Skeletal muscle tissue (tissue), 4 donors: ENCODE measurements around the gene HOXA11. TPM values are rescaled to one million over a fixed set of nuclear protein-coding genes. Genes with fewer than 3 reads are reported as not detected.

ENCODE experiments used
- H3K27ac ChIP-seq: one replicate; pipeline ENCODE4 v1.7.0; 2013; ENCODE audit warnings: mild to moderate bottlenecking, low read depth, low read length, inconsistent platforms
- H3K27me3 ChIP-seq, 3 donors: one replicate each; pipeline ENCODE4 v1.7.0; 2013; ENCODE audit warnings: low read length in 3 of 3; ENCODE audit not compliant: control insufficient read depth in 3 of 3, insufficient read depth in 3 of 3
- H3K36me3 ChIP-seq, 3 donors: one replicate each; pipeline ENCODE4 v1.7.0; 2013; ENCODE audit warnings: low read length in 3 of 3; ENCODE audit not compliant: control insufficient read depth in 3 of 3, insufficient read depth in 3 of 3
- H3K4me1 ChIP-seq, 3 donors: one replicate each; pipeline ENCODE4 v1.7.0; 2013; ENCODE audit warnings: low read length in 3 of 3, mild to moderate bottlenecking in 3 of 3; ENCODE audit not compliant: control insufficient read depth in 3 of 3, insufficient read depth in 3 of 3
- H3K4me3 ChIP-seq, 3 donors: one replicate each; pipeline ENCODE4 v1.7.0; 2013; ENCODE audit warnings: low read length in 3 of 3
- H3K9ac ChIP-seq, 3 donors: one replicate each; pipeline ENCODE4 v1.7.0; 2013; ENCODE audit warnings: low read length in 3 of 3, mild to moderate bottlenecking in 3 of 3, moderate library complexity in 2 of 3, low read depth in 1 of 3
- H3K9me3 ChIP-seq, 3 donors: one replicate each; pipeline ENCODE4 v1.7.0; 2013; ENCODE audit warnings: low read length in 3 of 3; ENCODE audit not compliant: control insufficient read depth in 3 of 3
- total RNA-seq: library from RNA; depleted of rRNA; stranded (reverse); fragments of >200 nt; gene quantifications from one replicate; pipeline ENCODE4 v1.2.3, GENCODE V29; 2014
- donor health status: Osteomylitis.

Gene HOXA11
- total RNA-seq, 1 donor from 2014 or later: 2.1 TPM

GRCh38 chr7:27141137-27141922 is 43.7 kb downstream of the HOXA11 start:
- H3K9me3 ChIP-seq: no peaks in the 10 kb centered on the region
- H3K4me3 ChIP-seq: peak overlapping the region in 1 of 3 donors; percentile 61
- peaks cover 17 to 49% (median 28%) of the 10 kb centered on the region in 3 donors for H3K36me3 ChIP-seq
- H3K9ac ChIP-seq: no peak overlapping the region
- no peak overlapping the region for H3K27ac ChIP-seq
- peaks cover 7 to 15% (median 10%) of the 10 kb centered on the region in 3 donors for H3K4me1 ChIP-seq
- no peaks in the 10 kb centered on the region for H3K27me3 ChIP-seq

GRCh38 chr7:27140126-27140857 is 44.7 kb downstream of the HOXA11 start:
- Histone ChIP-seq H3K9ac (no peak overlapping the region), H3K4me3 (no peak overlapping the region), H3K9me3 (no peaks in the 10 kb centered on the region), H3K27me3 (no peaks in the 10 kb centered on the region), H3K27ac (no peak overlapping the region), H3K36me3 (peaks cover 14 to 43% (median 22%) of the 10 kb centered on the region in 3 donors), H3K4me1 (peaks cover 7 to 23% (median 17%) of the 10 kb centered on the region in 3 donors)

GRCh38 chr7:27139334-27140125 is 45.5 kb downstream of the HOXA11 start:
- Histone ChIP-seq H3K27ac (no peak overlapping the region), H3K4me1 (peaks cover 11 to 30% (median 20%) of the 10 kb centered on the region in 3 donors), H3K9ac (no peak overlapping the region), H3K4me3 (no peak overlapping the region), H3K9me3 (no peaks in the 10 kb centered on the region), H3K27me3 (no peaks in the 10 kb centered on the region), H3K36me3 (peaks cover 14 to 36% (median 18%) of the 10 kb centered on the region in 3 donors)

GRCh38 chr7:27138985-27139333 is 46.1 kb downstream of the HOXA11 start:
- H3K9ac ChIP-seq: no peak overlapping the region

GRCh38 chr7:27138472-27138871 is 46.6 kb downstream of the HOXA11 start:
- H3K27me3 ChIP-seq: no peaks in the 10 kb centered on the region
- no peak overlapping the region for H3K27ac ChIP-seq
- no peak overlapping the region for H3K4me3 ChIP-seq
- peaks cover 19 to 40% (median 30%) of the 10 kb centered on the region in 3 donors for H3K4me1 ChIP-seq
- no peak overlapping the region for H3K9ac ChIP-seq
- no peaks in the 10 kb centered on the region for H3K9me3 ChIP-seq
- H3K36me3 ChIP-seq: peaks cover 8 to 28% (median 11%) of the 10 kb centered on the region in 3 donors

More at GRCh38 chr7:27138985-27139333, 46.1 kb downstream of the HOXA11 start:
- peaks cover 10 to 30% (median 14%) of the 10 kb centered on the region in 3 donors for H3K36me3 ChIP-seq
- H3K4me1 ChIP-seq: peaks cover 16 to 35% (median 25%) of the 10 kb centered on the region in 3 donors
- no peak overlapping the region for H3K4me3 ChIP-seq
- H3K27ac ChIP-seq: no peak overlapping the region
- H3K9me3 ChIP-seq: no peaks in the 10 kb centered on the region
- no peaks in the 10 kb centered on the region for H3K27me3 ChIP-seq

GRCh38 chr7:27137640-27138315 is 47.3 kb downstream of the HOXA11 start:
- Histone ChIP-seq H3K4me3 (no peak overlapping the region), H3K4me1 (peaks cover 19 to 44% (median 35%) of the 10 kb centered on the region in 3 donors), H3K27me3 (no peaks in the 10 kb centered on the region), H3K9ac (no peak overlapping the region), H3K9me3 (no peaks in the 10 kb centered on the region), H3K36me3 (peaks cover 7 to 21% (median 8%) of the 10 kb centered on the region in 3 donors), H3K27ac (no peak overlapping the region)

GRCh38 chr7:27134392-27134791 is 50.6 kb downstream of the HOXA11 start:
- H3K36me3 ChIP-seq: peaks cover 0 to 3% (median 0%) of the 10 kb centered on the region in 3 donors
- no peak overlapping the region for H3K27ac ChIP-seq
- no peaks in the 10 kb centered on the region for H3K27me3 ChIP-seq
- H3K9ac ChIP-seq: peak overlapping the region in 1 of 3 donors; percentile 20
- peak overlapping the region in 1 of 3 donors; percentile 27 for H3K4me3 ChIP-seq
- no peaks in the 10 kb centered on the region for H3K9me3 ChIP-seq
- peaks cover 29 to 56% (median 52%) of the 10 kb centered on the region in 3 donors for H3K4me1 ChIP-seq

GRCh38 chr7:27133409-27134231 is 51.4 kb downstream of the HOXA11 start:
- Histone ChIP-seq H3K27ac (no peak overlapping the region), H3K9me3 (no peaks in the 10 kb centered on the region), H3K4me3 (no peak overlapping the region), H3K27me3 (no peaks in the 10 kb centered on the region), H3K4me1 (peaks cover 36 to 61% (median 60%) of the 10 kb centered on the region in 3 donors), H3K9ac (no peak overlapping the region), H3K36me3 (peaks cover 0 to 5% (median 0%) of the 10 kb centered on the region in 3 donors)
